Ramos (cell line): ENCODE data around the gene SULT1E1.
"Not testable (repeated sequence)": the region's sequence is repeated elsewhere in the genome, so short reads cannot be mapped to it uniquely, and the experiment has no call there.

ENCODE experiments used
- in situ Hi-C: fragments of 300-500 bp; cut with MboI; formaldehyde crosslinking; loops from one replicate; pipeline ENCODE4 v1.14.3; 2022; ENCODE audit warnings: low sequenced_read_pairs; ENCODE audit not compliant: unreplicated experiment

Gene SULT1E1

DNA sequence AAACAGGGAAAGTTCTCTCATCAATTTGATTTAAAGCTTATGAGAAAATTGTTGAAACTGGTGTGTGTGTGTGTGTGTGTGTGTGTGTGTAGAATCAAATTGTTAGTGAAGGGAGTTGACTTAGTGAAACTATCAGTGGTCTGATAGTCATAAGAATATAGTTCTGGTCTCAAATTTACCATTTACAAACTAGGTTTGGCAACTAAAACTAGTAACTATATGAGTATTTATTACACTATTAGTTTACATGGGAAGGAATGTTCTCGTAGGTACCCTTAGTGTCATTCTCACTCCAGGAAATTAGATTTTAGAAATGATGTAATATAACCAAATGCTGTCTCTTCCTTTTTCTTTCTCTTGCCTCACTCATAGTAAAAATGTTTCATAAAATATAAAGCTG lies 11.9 kb downstream of the SULT1E1 start:
- in situ Hi-C loops: no loop called here

GRCh38 chr4:69843932-69844331 lies 16.0 kb downstream of the SULT1E1 start:
- in situ Hi-C loops: no loop called here

DNA sequence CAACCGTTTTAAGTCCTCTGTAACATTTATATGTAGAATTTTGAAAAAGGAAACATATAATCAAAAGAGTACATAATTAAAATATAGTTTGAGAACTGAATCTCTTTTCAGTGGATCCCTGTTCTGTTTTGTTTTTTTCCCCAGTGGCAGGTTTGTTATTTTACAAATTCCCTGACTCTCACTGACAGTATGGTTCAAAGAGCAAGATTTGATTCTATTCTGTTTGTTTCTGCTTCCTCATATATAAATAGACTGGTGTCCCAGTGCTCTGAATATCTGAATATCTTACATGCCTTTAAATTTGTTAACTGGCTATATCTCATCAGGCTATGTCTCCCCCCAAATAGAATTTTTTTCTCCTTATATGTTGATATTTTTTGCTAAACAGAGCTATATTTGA lies 16.6 kb downstream of the SULT1E1 start:
- in situ Hi-C loops: no loop called here

- in situ Hi-C loops: no loop called here
Measured at GRCh38 chr4:69838977-69839376, 21.0 kb downstream of the SULT1E1 start.

- in situ Hi-C loops: no loop called here
Measured at GRCh38 chr4:69836287-69836686, 23.7 kb downstream of the SULT1E1 start.

GRCh38 chr4:69835766-69836165 lies 24.2 kb downstream of the SULT1E1 start:
- in situ Hi-C loops: no loop called here

GRCh38 chr4:69833251-69833650 lies 26.7 kb downstream of the SULT1E1 start:
- in situ Hi-C loops: no loop called here

GRCh38 chr4:69832326-69833030 lies 27.5 kb downstream of the SULT1E1 start:
- in situ Hi-C loops: no loop called here

DNA sequence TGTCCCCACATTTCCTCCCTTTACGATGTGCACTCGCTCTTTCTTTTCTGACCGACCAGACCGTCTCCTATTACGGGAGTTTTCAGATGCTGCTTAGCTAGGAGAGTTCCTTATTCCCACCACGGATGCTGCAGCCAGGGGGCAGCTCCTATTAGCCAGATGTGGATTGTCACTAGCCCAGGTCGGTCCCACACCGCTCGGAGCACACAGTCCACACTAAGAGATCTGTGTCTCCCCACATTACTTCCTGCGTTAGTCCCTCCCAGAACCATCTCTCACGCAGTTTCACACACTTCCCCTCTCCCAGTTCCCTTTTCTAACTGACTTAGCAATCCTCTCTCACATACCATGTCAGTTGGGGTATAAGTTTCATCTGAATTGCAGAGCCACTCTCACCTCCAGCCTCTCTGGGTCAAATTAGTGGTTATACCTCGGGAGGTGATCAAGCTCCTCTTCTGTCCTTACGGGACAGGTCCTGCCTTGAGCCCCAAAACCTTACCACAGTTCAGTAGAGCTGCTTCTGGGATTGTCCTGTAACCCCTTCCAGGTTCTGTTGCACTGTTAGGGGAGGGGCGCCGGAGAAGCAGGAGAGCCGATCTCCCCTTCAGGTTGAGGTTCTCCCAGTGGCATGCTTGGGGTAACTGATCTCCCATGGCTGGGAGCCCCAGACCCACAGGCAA lies 28.2 kb downstream of the SULT1E1 start:
- in situ Hi-C loops: no loop called here

- in situ Hi-C loops: no loop called here
Measured at GRCh38 chr4:69831270-69831627, 28.7 kb downstream of the SULT1E1 start.

GRCh38 chr4:69830560-69831269 lies 29.2 kb downstream of the SULT1E1 start:
- in situ Hi-C loops: no loop called here

GRCh38 chr4:69830192-69830559 lies 29.8 kb downstream of the SULT1E1 start:
- in situ Hi-C loops: no loop called here

- in situ Hi-C loops: no loop called here
Measured at GRCh38 chr4:69829678-69830077, 30.3 kb downstream of the SULT1E1 start.

- in situ Hi-C loops: no loop called here
Measured at GRCh38 chr4:69828828-69829227, 31.1 kb downstream of the SULT1E1 start.

DNA sequence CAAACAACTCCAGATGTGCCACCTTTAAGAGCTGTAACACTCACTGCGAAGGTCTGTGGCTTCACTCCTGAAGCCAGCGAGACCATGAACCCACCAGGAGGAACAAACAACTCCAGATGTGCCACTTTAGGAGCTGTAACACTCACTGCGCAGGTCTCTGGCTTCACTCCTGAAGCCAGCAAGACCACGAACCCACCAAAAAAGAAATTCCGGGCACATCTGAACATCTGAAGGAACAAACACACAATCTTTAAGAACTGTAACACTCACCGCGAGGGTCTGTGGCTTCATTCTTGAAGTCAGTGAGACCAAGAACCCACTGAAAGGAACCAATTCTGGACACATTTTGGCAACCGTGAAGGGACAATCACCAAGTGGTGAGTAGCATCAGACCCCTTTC lies 34.9 kb downstream of the SULT1E1 start:
- in situ Hi-C loops: not testable (repeated sequence)

GRCh38 chr4:69823481-69824186 lies 36.3 kb downstream of the SULT1E1 start:
- in situ Hi-C loops: no loop called here

GRCh38 chr4:69823048-69823447 lies 36.9 kb downstream of the SULT1E1 start:
- in situ Hi-C loops: no loop called here

GRCh38 chr4:69822198-69822597 lies 37.7 kb downstream of the SULT1E1 start:
- in situ Hi-C loops: no loop called here

DNA sequence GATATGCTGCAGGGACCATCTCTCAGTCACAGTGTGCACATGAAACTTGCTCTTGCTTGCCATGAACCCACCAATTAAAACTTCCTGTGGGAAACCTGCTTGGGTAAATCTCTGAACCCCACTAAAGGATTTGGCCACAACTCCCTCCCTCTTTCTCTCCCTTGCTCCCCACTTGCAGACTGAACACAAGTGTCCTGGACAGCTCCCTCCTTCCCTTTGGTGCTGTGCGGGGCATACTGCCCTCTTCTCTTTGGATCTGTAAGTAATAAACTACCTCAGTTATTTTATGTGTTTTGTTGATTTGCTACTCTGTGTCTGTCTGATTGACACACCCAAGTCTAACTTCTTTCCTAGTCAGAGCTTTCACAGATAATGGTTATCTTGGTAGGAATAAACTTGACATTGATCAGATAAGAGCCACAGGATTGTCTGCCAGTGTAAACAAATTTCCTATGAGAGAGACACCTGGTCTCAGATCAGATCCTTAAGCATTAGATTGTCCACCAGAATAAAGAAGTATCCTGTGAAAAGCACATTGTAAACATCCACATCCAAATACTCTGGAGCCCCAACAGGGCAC lies 41.8 kb downstream of the SULT1E1 start:
- in situ Hi-C loops: no loop called here

DNA sequence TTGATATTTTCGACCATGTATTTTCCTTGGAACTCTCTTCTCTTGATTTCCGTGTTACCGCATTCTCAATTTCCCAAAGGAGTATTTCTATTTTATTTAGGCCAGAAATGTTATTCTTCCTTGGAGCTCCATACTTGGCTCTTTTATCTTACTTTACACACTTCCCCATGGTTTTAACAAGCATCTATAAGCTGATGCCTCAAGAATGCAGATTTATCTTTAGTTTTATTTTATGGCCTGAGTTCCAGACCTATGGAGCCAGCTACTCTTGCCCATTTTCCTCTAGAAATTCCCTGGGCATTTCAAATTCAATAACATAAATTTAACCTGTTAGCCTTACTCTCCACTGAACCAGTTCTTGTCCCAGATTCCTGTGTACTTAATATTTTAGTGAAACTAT lies 43.7 kb downstream of the SULT1E1 start:
- in situ Hi-C loops: no loop called here

DNA sequence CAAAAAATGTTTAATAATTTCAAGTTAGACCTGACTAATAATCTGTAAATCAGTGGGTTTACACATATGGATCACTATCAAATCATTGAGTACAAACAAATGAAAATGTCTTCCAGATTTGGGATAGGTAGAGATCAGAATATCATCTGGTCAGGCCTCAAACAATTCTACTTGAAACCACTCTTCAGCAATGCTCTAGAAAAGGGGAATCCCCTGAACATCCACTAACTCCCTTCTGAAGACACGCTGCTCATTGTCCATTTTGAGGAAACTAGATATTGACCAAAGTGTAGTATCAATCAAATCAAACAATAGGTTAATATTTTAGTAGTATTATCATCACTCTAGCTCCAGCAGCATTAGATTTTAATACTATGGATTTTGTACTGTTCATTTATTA lies 46.3 kb downstream of the SULT1E1 start:
- in situ Hi-C loops: no loop called here
